Endothelial cell (in vitro differentiated cells): ENCODE data around the gene GSTM1. TPM values are rescaled to one million over a fixed set of nuclear protein-coding genes. Genes with fewer than 3 reads are reported as not detected.
"Not testable (repeated sequence)": the region's sequence is repeated elsewhere in the genome, so short reads cannot be mapped to it uniquely, and the experiment has no call there.

Experiments
- DNase-seq: peaks from one replicate; pipeline ENCODE4 v3.0.0; 2021; ENCODE audit warnings: low spot score
- H3K27ac Mint-ChIP-seq: one replicate; pipeline ENCODE4 v1.8.0; 2021; ENCODE audit warnings: mixed read lengths, inconsistent platforms; ENCODE audit not compliant: unreplicated experiment
- H3K27me3 Mint-ChIP-seq: one replicate; pipeline ENCODE4 v1.8.0; 2021; ENCODE audit warnings: mild to moderate bottlenecking, moderate library complexity, mixed read lengths, inconsistent platforms; ENCODE audit not compliant: unreplicated experiment
- H3K36me3 Mint-ChIP-seq: one replicate; pipeline ENCODE4 v1.8.0; 2021; ENCODE audit warnings: mild to moderate bottlenecking, low read depth, mixed read lengths, inconsistent platforms; ENCODE audit not compliant: unreplicated experiment
- H3K4me1 Mint-ChIP-seq: one replicate; pipeline ENCODE4 v1.8.0; 2021; ENCODE audit warnings: mild to moderate bottlenecking, mixed read lengths, inconsistent platforms; ENCODE audit not compliant: unreplicated experiment
- H3K4me3 Mint-ChIP-seq: one replicate; pipeline ENCODE4 v1.8.0; 2021; ENCODE audit warnings: mild to moderate bottlenecking, mixed read lengths, inconsistent platforms; ENCODE audit not compliant: unreplicated experiment
- H3K9me3 Mint-ChIP-seq: one replicate; pipeline ENCODE4 v1.8.0; 2021; ENCODE audit warnings: mixed read lengths, inconsistent platforms; ENCODE audit not compliant: unreplicated experiment
- CTCF ChIP-seq: fragments of 200-600 bp; sonication (generic); IDR thresholded peaks from one replicate; pipeline ENCODE4 v1.5.0; 2021; ENCODE audit warnings: antibody characterized with exemption; ENCODE audit not compliant: unreplicated experiment
- total RNA-seq: library from RNA; stranded (reverse); fragmentation: NEBNext Ultra II Directional; extraction: Animal tissue kit (Norgen Biotek cat#: 25700); gene quantifications from one replicate; pipeline ENCODE4 v1.2.1, GENCODE V29; 2021; ENCODE audit not compliant: unreplicated experiment

The GSTM1 gene
- total RNA-seq, 1 donor from 2014 or later: not detected

DNA sequence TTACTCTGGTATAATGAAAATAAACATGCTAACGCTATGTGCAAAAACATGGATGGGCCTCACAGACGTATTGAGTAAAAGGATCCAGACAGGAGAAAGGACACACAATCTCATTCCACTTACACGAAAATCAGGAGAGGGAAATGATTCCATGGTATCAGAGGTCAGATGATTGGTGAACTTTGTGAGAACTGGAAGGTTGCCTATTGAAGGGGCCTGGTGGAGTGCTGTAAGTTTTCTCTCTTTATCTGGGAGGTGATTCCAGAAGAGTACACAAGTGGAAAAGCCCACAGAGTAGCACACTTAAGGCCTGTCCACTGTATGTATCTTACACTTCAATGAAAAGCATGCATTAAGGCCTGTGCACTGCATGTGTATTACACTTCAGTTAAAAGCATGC, 10.2 kb upstream of the GSTM1 start:
- Mint-ChIP-seq H3K36me3 (no peaks in the 10 kb centered on the region), H3K9me3 (no peaks in the 10 kb centered on the region), H3K4me3 (no peak overlapping the region), H3K4me1 (no peaks in the 10 kb centered on the region), H3K27ac (no peak overlapping the region), H3K27me3 (no peaks in the 10 kb centered on the region)
- no peak for TF ChIP-seq CTCF
- no peak for DNase-seq

DNA sequence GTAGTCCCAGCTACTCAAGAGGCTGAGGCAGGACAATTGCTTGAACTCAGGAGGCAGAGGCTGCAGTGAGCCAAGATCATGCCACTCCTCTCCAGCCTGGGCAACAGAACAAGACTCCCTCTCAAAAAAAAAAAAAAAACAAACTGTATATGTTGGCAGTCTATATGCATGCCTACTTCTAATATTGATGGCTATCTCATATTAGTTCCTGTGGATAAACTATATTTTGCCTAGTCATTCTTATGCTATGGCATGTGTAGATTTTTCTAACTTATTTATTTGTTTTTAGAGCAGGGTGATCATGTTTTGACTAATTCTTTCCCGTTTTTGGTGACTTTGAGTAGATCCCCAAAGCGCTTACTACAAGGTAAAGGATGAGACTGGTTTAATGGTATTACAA, 9.0 kb upstream of the GSTM1 start:
- H3K4me1 Mint-ChIP-seq, DNase-seq, H3K4me3 Mint-ChIP-seq, H3K27ac Mint-ChIP-seq, H3K9me3 Mint-ChIP-seq, H3K36me3 Mint-ChIP-seq, H3K27me3 Mint-ChIP-seq: not testable (repeated sequence)

- H3K4me1 Mint-ChIP-seq, H3K27ac Mint-ChIP-seq, DNase-seq, H3K36me3 Mint-ChIP-seq, H3K27me3 Mint-ChIP-seq, H3K4me3 Mint-ChIP-seq, H3K9me3 Mint-ChIP-seq: not testable (repeated sequence)
Measured at GRCh38 chr1:109684777-109685176, 2.8 kb upstream of the GSTM1 start.

DNA sequence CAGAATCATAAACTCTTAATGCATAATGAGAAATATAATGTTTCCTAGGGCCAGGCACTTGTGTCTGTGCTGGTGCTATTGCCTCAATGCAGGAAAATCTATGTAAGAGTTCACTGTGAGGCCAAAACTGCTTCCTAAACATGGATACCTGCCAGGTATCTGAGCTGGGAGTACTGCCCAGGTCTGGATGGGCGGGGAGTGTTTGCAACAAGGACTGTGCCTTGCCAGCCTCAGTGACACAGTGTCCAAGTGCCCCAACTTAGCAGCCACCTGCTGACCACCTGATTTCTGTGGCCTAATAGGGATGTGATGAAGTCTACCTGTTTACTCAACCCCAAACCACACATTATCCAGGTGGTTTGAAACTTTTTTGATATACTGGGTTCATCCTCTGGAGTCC, 2.2 kb upstream of the GSTM1 start:
- H3K27ac Mint-ChIP-seq, H3K4me3 Mint-ChIP-seq, H3K4me1 Mint-ChIP-seq, H3K36me3 Mint-ChIP-seq, H3K27me3 Mint-ChIP-seq, H3K9me3 Mint-ChIP-seq, DNase-seq: not testable (repeated sequence)

GRCh38 chr1:109685890-109686289, 1.7 kb upstream of the GSTM1 start:
- not testable (repeated sequence) for H3K27ac Mint-ChIP-seq, H3K36me3 Mint-ChIP-seq, H3K9me3 Mint-ChIP-seq, H3K4me3 Mint-ChIP-seq, DNase-seq, H3K27me3 Mint-ChIP-seq, H3K4me1 Mint-ChIP-seq

GRCh38 chr1:109687109-109687508, 508 bp upstream of the GSTM1 start:
- DNase-seq, H3K4me3 Mint-ChIP-seq, H3K27ac Mint-ChIP-seq, H3K4me1 Mint-ChIP-seq, H3K9me3 Mint-ChIP-seq, H3K36me3 Mint-ChIP-seq, H3K27me3 Mint-ChIP-seq: not testable (repeated sequence)

GRCh38 chr1:109689844-109690405, 2.3 kb downstream of the GSTM1 start:
- Mint-ChIP-seq H3K27ac (no peak overlapping the region), H3K9me3 (no peaks in the 10 kb centered on the region), H3K36me3 (no peaks in the 10 kb centered on the region), H3K27me3 (no peaks in the 10 kb centered on the region), H3K4me3 (no peak overlapping the region), H3K4me1 (no peaks in the 10 kb centered on the region)
- TF ChIP-seq CTCF: no peak
- no peak for DNase-seq
